ENCODE results near the gene AKNA.

The AKNA gene

DNA sequence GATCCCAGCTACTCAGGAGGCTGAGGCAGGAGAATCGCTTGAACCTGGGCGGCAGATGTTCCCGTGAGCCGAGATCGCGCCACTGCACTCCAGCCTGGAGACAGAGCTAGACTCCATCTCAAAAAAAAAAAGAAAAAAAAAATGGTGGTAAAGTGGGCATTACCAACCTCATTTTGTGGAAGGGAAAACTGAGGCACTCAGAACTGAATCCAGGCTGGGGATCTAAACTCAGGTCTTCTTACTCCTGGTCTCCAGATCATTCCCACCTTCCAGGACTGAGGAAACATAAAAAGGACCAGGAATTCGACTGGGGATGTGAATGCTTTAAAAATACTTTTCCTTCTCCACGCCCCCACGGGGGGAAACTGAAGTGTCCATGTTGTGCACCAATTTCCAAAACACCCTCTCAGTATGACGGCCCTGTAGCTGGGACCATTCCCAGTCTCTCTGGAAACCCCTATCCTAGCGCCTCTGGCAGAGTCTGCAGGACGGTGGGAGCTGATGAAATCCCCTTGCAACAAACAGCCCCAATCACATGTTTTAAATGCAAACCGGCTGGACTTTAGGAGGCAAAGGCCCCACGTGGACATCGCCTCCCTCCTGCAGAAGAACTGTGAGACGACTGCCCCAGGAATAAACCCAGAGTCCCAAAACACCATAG is 8.9 kb upstream of the AKNA start:
- DNase-seq (ENCODE audit: insufficient read length, low spot score) (no peak), FAIRE-seq (no peak)
- TF ChIP-seq POLR2A (IDR thresholded peaks at IDR 0.05; ENCODE audit: low read depth, low read length), result no peak

DNA sequence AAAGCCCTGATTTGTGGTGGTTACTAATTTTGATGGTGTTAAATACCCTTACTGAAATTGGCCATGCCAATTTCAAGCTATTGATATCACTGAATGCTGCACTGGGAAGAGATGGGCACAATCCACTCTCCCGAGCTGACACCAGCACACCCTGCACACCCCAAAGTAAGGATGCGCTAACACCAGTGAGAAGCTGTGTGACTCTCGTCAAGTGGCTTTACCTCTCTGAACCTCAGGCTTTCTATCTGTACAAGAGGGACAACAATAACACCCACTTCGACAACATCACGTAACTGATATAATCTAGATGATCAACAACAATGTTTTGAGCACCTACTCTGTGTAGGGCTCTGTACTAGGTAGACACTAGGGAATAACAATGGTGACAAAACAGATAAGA is 8.0 kb upstream of the AKNA start:
- no peak for TF ChIP-seq POLR2A (IDR thresholded peaks at IDR 0.05; ENCODE audit: low read depth, low read length)
- DNase-seq (ENCODE audit: insufficient read length, low spot score) (no peak), FAIRE-seq (no peak)

DNA sequence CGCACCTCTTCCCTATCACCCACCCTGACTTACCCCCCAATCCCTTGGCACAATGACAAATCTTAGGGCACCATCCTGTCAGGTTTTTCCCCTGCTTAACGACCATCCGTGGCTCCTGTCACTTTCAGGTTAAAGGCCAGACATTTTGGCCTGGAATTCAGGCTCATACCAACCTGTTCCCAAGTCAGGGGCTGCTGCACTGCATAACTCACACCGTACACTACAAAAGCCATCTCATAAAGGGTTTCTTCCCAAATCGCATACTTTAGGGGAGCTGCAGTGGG is 7.5 kb upstream of the AKNA start:
- TF ChIP-seq POLR2A (IDR thresholded peaks at IDR 0.05; ENCODE audit: low read depth, low read length), result no peak
- DNase-seq (ENCODE audit: insufficient read length, low spot score) (no peak), FAIRE-seq (no peak)

DNA sequence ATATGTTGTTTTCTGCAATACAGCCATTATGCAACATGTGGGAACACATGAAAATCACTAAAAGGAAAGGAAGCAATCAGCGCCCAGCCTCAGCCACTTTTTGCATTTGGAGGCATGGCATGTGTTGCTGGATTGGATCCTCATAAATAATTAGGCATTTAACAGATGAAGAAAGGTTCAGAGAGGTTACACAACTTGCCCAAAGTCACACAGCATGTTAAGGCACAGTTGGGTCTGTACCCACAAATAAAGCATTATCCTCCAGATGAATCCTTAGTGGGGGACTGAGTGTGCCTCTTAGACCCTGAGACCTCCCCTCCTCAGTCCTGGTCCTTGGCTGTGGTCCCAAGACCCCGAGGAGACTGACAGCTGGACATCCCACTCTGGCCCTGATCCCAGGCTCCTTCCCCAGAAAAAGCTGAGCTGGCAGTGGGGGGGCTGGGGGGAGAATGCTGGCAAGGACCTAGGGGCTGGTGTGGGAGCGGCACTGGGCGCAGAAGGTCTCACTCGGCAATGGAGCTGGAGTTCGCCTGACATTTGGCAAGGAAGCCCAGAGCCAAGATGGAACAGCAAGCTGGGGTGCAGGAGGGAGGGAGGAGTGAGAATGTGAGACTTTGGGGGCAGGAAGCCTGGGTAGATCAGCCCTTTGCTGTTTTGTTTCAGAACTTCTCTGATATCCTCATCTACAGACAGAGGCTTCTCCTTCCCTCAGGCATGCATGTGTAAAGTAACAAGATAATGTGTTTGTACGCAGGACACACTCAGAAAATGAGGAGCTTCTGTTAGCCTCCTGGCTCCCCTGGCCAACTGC is 6.9 kb upstream of the AKNA start:
- no peak for TF ChIP-seq POLR2A (IDR thresholded peaks at IDR 0.05; ENCODE audit: low read depth, low read length)

DNA sequence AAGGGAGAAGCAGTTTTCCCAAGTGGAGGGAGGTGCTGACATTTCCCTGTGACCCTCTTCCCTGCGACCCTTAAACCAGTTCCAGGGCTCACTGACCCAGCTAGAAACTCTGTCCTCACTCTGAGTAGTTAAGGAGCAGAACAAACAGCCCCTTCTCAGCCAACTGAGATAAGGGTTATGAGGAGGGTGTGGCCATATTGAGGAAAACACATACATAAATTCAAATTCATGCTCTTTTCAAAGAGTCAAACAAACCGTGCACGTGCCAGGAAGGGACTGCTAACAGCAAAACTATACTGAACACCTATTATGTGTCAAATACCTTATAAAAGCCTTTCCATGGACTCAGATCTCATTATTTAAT is 4.9 kb upstream of the AKNA start:
- DNase-seq (ENCODE audit: insufficient read length, low spot score) (no peak), FAIRE-seq (no peak)
- TF ChIP-seq POLR2A (IDR thresholded peaks at IDR 0.05; ENCODE audit: low read depth, low read length), result no peak

More for the DNA sequence above, 6.9 kb upstream of the AKNA start:
- no peak for DNase-seq (ENCODE audit: insufficient read length, low spot score)
- FAIRE-seq, result no peak

DNA sequence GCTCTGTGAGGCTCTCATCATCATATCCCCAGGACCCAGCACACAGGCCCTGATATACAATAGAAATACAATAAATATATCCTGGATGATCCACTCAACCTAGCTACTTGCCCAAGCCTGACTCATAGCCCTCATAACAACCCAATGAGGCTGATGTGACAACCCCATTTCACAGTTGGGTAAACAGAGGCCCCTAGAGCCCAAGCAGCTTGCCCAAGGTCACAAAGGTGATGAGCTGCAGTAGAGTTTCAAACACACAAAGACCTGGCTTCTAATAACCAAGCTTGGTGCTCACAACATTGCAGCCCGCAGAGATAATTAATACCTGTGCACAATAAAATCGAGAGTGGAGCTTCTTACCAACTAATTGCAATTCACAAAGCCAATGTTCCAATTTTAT is 3.2 kb upstream of the AKNA start:
- FAIRE-seq (no peak), DNase-seq (ENCODE audit: insufficient read length, low spot score) (no peak)
- TF ChIP-seq POLR2A (IDR thresholded peaks at IDR 0.05; ENCODE audit: low read depth, low read length), result no peak

DNA sequence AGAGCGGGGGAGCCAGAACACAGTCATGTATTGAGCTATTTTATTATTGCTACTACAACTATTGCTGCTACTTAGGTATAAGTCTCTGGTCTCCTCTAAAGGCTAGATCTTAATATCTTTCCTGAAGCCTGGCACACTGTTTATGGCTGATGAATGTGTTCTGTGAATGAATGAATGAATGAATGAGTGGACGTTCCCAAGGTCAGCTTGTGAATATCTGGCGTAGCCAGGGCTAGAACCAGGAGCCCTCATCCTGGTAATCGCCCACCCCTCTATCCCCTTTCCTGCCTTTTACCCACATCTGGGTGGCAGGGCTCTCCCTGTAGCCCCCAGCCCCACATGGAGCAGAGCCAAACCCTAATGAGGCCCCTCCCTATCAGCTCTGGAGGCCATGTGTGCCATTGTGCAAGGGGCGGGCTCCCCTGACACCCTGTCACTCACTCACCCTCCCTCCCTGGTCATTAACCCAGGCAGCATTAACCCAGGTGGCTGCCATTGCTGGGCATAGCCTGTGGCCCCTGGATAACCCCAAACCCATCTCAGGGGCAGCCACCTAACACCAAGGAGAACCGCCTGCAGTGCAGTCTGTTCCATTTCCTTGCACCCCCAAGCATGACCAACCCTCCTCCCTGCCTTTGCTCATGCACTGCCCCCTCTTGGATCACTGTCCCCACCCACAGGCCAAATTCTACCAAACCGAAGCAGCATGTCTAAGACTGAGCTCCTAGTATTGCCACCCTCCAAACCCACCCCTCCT is 2.0 kb upstream of the AKNA start:
- FAIRE-seq, result no peak
- TF ChIP-seq POLR2A (IDR thresholded peaks at IDR 0.05; ENCODE audit: low read depth, low read length), result no peak
- DNase-seq (ENCODE audit: insufficient read length, low spot score), result no peak

DNA sequence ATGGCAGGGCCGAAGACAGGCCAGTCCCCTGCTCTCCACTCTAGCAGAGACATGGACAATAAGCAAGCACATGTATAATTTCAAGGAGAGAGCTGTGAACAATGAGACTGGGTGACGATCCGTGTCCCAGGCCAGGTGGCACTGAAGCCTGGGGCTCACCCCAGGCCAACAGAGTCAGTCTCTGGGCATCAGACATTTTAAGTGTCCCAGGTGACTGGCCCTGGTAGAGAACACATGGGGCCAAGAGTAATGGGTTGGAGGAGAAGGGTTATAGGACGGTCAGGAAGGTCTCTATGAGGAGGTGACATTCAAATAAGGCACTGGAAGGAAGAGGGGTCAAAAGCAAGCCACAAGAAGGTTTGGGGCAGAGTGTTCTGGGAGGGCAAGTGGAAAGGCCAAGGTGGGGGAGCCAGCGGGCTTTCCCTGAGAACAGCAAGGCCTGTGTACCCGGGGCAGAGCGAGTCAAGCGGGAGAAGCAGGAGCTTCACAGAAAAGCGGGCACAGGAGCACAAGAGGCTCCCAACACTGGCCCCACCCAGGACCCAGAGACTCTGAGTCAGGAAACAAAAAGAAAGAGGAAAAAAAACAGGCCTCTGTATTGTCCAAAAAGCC is 1.1 kb upstream of the AKNA start:
- DNase-seq (ENCODE audit: insufficient read length, low spot score) (no peak), FAIRE-seq (no peak)
- no peak for TF ChIP-seq POLR2A (IDR thresholded peaks at IDR 0.05; ENCODE audit: low read depth, low read length)

DNA sequence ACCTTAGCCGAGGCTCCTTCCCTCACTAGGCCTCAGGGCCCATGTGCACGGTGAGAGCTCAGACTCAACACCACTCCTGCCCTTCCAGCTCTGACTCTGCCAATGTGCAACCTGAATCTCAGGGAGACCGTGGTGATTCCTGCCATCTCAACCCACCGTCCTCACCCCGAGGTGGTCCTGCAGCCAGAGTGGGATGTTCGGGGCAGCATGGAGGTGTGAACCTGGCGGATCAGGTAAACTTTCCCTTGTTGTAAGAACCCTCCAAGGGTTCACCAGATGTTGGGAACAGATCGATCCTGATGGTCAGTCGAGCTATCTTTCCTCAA is 538 bp upstream of the AKNA start:
- DNase-seq (ENCODE audit: insufficient read length, low spot score) (no peak), FAIRE-seq (no peak)
- TF ChIP-seq POLR2A (IDR thresholded peaks at IDR 0.05; ENCODE audit: low read depth, low read length), result no peak

DNA sequence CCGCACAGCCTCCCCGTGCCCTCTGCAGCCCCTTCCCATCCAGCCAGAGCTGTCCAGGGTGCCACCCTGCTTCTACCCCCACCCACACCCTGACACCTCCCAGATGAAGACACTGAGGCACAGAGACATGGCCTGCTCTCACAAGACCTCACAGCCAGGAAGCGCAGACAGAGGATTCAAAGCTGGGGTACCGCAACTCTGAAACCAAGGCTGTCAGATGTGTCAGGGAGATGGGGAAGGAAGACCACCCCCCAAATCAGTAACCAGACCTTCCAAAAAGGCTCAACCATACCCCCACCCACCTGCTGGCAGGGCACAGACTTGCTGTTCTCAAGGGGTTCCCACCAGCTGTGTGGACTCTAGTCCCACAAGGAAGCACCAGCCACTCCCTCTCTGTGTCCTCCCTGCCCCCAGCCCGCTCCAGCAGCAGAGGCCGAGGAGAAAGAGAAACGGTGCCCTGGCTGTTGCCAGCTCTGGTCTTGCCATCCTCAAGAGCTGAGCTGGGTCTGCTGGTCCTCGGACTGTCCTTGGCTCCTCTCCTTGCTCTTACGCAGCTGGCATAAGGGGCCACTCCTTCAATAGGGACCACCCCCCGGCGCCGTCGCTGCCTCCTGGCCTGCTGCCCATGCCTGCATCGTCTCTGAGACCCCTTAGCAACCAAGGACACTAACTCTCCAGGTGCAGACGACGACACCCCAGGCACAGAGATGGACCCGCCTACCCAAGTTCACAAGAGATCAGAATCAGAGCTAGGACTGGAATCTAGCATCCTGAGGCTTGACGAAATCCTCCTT is 699 bp downstream of the AKNA start:
- DNase-seq (ENCODE audit: insufficient read length, low spot score), result no peak
- no peak for TF ChIP-seq POLR2A (IDR thresholded peaks at IDR 0.05; ENCODE audit: low read depth, low read length)
- FAIRE-seq, result no peak

DNA sequence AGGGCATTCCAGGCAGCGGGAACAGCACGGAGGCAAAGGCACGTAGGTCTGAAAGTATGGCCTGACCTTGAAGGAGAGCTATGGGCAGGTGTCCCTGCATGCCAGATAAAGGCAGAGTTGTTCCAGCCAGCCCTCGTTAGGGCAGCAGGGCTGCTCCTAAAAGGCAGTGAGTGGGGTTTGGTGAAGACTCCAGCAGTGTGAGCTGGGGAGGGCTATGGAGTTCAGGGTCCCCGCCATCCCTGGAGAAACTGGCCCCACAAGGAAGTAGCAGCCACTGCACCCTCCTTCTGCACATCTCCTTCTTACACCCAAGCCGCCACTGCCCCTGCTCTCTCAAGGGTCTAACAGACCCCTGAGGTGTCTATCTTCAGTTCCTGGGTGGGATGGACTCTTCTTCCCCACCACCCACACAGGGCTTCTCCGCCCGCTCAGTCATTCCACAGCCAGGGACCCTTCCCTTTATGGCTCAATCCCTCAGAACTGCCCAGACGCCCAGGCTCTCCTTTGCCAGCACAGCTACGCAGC is 1.4 kb downstream of the AKNA start:
- FAIRE-seq (no peak), DNase-seq (ENCODE audit: insufficient read length, low spot score) (no peak)
- TF ChIP-seq POLR2A (IDR thresholded peaks at IDR 0.05; ENCODE audit: low read depth, low read length), result no peak

DNA sequence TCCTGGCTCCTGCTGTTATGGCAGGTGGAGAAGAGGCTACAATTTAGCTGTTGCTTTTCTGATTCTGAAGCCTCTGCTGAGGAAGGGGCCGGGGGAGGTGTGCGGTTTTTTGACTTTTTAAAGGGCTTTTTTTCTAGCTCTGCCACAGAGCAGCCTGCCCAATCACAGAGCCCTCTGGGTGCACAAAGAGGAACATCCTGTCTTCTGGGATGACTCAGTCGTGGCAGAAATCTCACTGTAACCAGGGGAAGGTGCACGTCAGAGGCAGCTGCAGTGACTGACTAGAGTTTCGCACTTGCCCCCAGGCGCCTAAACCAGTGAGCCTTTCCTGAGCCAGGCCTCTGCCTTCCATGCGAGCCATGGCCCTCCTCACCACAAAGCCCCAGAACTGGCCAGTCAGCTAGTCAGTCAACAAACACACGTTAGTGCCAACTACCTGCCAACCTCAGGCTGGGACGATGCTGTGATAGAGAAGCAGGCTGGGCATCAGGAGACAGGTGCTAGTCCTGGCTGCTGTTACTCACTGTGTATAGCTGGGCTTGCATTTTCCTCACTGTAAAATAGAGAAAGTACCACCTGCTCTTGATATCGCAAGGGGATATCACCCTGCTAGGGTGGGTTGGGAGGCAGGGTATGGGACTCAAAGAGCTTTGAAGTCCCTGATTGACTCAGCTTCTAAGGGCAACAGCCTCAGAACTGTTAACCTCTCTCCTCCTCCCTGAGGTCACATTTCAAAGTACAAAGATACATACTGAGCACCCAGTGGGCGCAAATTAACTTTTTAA is 2.2 kb downstream of the AKNA start:
- no peak for TF ChIP-seq POLR2A (IDR thresholded peaks at IDR 0.05; ENCODE audit: low read depth, low read length)
- FAIRE-seq (peak; percentile 87), DNase-seq (ENCODE audit: insufficient read length, low spot score) (peak; percentile 82)
